Activated effector memory CD4-positive, alpha-beta T cell treated with anti-CD3 and anti-CD28 coated beads, Interleukin-2, amount 50 U/mL, for 16 hours (primary cell): ENCODE measurements around the gene HEXIM2.

ENCODE experiments used
- DNase-seq: peaks from one replicate; pipeline ENCODE4 v3.0.0-alpha.2; 2020

Gene HEXIM2

DNA sequence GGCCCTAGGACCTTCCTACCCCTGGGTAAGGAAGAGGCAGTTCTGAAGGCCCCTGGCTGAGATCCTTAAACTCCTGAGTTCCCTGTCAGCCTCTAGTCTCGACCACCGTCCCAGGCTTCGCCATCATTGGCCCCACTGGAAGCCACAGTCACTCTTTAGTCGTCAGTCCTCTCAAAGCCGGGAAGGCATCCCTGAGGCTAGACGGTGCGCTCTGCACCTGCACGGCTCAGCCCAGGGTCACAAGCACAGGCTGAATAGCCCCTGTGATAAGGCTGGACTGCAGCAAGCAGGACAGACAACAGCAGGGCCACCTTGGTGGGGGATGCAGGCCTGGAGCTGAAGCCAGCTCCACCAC, 16.7 kb upstream of the HEXIM2 start:
- no peak for DNase-seq

DNA sequence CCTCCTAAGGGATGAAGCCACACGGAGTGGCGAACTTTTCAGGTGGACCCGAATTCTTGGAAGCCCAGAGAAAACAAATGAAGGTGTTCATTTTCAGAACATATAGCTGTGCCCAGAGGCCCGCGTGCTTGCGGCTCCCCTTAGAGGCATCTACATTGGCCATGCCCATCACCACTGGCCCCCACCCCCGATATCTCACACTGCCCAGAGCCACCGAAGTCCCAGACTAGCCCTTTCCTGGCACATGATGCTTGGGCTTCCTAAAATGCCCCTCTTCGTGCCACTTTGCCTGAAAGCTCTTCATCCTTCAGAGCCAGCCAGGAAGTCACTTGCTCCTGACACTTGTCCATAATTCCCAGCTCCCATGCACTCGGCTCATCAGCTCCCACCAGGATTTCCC, 15.5 kb upstream of the HEXIM2 start:
- DNase-seq: peak; percentile 62

DNA sequence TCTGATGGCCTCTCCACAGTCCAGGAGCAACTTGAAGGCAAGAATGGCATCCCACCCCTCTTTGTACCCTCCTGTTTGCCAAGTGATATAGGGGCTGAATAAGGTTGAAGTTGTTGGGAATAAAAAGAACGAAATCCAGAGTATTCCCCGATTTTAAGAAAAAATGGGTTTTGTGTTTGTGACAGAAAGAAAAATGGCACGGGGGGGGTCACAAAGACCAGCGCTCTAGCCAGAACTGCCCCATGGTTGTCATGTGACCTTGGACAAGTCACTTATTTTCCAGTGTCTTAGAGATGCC, 15.1 kb upstream of the HEXIM2 start:
- no peak for DNase-seq

DNA sequence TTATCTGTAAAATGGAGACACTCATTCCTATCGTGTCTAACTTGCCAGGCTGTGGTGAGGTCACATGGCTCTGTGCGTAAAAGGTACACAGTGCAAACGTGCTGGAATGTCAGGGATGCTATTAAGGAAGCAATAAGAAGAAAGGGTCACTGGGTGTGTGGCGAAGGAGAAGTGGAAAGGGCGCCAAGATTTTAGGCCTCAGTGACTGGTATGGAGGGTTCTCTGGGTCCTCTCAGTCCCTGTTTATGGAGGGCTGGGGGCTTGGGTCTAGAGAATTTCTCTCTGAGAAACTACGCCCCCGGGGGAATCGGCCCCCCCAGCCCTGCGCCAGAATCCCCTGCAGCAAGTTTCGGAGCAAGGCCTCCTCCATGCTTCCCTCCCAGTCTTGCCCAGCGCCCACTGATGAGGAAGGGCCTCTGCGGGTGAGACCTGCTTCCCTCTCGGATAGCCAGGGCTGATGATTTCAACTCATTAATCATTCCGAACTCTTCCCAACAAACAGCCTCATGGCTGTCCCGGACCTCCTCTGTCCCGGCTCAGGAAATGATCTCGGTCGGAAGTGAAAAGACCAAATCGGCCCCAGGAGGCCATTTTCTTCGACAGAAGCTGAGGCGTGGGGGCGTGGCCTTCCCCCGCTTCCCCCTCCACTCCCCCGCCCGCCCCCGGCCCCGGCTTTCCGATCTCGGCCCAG, 14.6 kb upstream of the HEXIM2 start:
- DNase-seq: no peak

DNA sequence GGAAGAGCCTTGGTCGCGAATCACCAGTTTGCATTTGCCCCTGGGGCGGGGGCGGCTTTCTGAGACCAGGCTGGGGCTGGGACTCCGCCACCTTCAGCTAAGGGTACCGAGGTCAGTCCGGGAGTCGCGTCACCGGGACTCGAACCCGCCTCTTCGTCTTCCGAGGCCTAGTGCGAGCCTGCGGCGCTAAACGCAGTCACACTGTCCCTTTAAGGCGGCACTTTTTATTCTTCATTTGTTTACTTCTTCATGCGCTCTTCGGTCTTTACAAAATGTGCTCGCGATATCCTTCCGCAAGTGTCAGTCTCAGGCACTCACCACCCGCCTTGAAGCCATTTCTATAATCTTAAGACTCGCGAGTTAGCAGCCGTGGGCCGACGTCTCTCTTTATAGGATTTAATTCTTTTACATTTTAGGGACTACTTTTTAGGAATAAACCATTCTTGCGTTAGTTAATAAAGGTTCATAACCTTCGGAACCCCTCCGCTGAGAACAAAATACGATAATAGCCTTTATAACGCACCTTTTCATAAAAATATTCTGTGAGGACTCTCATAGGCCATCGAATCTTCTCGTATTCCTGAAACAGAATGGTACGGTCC, 14.0 kb upstream of the HEXIM2 start:
- DNase-seq: peak; percentile 90

DNA sequence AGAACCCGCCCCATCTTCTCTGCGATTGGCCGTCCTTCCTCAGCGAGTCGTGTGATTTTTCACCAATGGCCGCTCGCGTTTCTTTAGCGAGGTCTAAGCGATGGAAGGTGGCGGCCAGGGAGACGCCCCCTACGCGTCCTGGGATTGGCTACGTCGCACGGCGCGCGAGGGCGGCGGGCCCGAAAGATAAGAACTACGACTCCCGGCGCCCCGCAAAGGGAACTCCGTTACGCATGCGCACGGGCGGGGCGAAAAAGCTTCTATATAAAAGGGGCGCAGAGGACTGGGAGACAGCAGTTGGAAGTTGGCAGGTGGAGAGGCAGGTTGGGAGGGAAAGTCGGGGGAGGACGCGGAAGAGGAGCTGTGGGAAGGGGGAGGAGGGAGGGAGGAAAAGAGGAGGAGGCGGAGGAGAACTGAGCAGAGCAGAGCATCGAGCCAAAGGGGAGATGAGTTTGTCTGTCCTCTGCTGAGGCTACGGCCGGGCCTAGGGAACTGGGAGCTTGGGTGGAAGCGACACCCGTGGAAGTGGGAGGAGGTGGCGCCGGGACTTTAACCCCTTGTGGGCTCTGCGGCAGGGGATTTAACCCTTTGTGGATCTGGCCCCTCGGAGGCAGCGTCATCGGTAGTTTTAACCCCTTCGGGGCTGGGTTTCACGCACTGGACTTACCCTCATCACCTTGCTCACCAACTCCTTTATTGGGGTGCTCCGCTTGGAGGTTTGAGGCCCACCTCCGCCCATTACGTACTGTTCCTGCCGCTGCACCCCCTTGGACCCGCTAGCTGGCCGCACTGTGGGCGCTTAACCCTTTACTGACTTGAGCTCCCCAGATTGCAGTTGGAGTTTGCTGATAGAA, 13.3 kb upstream of the HEXIM2 start, which contains the start of gene HEXIM1:
Gene HEXIM1 (plus strand): TSS at position 293 of the 854 bp plus-strand sequence. CDS start 716 bp downstream, outside the sequence.
- peak; percentile 100 for DNase-seq

DNA sequence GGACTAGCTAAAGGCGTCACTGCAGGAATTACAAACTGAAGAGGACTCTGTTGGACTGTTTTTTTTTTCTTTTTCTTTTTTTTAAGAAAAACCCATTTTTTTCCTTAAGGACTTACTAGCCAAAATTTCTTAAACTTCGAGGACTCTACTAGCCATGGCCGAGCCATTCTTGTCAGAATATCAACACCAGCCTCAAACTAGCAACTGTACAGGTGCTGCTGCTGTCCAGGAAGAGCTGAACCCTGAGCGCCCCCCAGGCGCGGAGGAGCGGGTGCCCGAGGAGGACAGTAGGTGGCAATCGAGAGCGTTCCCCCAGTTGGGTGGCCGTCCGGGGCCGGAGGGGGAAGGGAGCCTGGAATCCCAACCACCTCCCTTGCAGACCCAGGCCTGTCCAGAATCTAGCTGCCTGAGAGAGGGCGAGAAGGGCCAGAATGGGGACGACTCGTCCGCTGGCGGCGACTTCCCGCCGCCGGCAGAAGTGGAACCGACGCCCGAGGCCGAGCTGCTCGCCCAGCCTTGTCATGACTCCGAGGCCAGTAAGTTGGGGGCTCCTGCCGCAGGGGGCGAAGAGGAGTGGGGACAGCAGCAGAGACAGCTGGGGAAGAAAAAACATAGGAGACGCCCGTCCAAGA, 12.5 kb upstream of the HEXIM2 start:
- peak; percentile 92 for DNase-seq

DNA sequence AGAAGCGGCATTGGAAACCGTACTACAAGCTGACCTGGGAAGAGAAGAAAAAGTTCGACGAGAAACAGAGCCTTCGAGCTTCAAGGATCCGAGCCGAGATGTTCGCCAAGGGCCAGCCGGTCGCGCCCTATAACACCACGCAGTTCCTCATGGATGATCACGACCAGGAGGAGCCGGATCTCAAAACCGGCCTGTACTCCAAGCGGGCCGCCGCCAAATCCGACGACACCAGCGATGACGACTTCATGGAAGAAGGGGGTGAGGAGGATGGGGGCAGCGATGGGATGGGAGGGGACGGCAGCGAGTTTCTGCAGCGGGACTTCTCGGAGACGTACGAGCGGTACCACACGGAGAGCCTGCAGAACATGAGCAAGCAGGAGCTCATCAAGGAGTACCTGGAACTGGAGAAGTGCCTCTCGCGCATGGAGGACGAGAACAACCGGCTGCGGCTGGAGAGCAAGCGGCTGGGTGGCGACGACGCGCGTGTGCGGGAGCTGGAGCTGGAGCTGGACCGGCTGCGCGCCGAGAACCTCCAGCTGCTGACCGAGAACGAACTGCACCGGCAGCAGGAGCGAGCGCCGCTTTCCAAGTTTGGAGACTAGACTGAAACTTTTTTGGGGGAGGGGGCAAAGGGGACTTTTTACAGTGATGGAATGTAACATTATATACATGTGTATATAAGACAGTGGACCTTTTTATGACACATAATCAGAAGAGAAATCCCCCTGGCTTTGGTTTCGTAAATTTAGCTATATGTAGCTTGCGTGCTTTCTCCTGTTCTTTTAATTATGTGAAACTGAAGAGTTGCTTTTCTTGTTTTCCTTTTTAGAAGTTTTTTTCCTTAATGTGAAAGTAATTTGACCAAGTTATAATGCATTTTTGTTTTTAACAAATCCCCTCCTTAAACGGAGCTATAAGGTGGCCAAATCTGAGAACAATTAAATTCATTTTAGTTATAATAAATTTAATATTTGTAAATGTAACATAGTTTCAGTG, 11.7 kb upstream of the HEXIM2 start:
- peak; percentile 79 for DNase-seq

DNA sequence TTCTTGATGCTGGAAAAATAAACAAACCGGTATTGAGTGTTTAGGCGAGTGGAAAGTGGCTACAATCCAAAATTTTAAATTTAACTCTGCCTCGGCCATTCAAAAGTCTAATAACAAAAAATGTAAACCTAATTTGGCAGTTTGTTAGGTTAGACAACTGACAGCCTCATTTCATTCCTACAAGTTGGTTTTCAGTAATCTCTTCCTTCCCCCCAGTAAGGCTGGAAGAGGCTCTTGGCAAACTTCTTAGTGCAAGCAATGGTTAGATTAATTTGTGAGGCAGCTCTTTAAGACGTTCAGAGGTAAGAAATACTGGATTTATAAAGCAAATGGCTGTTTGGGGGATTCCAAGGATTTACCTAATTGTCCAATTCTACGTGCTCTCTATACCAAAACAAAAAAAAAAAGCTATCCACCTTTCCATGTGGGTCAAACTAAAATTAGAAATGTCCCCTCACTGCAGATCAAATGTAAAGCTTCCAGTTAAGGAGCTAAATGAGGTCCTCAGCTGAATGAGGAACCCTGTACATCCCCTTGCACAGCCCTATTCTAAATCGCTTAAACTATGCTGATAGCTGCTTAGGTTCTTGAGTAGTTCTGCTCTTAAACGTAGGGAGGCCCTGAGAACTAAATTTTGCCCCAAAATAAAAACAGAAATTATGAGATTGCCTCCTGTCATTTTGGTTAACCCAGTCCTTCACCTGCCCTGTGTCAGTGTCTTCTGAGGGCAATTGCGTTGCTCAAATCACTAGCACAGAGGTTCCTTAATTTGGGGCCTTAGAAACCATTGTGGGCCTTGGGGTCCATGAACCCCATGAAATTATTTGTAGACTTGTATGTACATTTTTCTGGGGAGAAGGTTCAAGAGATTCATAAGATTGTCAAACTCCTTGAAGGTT, 10.5 kb upstream of the HEXIM2 start:
- no peak for DNase-seq

DNA sequence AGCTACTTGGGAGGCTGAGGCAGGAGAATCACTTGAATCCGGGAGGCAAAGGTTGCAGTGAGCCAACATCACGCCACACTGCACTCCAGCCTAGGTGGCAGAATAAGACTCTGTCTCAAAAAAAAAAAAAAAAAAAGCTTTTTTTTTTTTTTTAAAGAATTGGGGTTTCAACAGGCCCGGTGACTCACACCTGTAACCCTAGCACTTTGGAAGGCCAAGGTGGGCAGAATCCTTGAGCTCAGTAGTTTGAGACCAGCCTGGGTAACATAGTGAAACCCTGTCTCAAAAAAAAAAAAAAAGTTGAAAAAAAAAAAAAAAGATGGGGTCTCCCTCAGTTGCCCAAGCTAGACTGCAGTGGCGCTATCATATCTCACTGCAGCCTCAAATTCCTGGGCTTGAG, 6.6 kb upstream of the HEXIM2 start:
- DNase-seq: no peak

DNA sequence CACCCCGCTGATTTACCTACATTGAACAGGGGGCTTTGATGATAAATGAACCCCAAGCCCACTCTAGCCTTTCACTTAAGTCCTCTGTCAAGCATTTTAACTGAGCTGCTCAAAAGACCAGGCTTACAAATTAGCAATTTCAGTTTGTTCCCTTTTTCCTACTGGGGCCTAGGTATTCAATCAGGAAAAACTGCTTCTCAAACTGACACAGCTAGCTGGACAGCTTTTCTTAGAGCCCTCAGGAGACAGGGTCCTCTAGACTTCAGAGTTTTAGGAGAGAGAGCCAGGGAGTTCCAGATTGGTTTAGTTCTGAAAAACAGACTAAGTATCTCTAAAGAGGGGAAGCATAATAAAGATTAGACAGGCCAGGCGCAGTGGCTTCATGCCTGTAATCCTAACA, 6.2 kb upstream of the HEXIM2 start:
- DNase-seq: no peak

DNA sequence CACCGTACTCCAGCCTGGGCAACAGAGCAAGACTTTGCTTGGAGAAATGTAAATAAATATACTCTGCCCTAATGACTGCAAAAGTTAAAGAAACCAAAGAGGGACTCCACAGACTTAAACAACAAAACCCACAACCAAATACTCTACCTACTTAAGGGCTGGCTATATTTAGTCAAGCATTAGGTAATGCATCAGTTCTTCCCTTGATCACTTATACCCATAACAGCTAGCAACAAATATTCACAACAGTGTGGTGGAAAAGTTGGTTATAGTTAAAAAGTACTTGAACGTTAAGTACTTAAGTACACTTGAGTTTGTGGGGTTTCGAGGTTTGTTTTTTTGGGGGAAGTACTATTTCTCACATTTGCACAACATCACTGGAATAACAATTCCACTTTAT, 5.4 kb upstream of the HEXIM2 start:
- no peak for DNase-seq

DNA sequence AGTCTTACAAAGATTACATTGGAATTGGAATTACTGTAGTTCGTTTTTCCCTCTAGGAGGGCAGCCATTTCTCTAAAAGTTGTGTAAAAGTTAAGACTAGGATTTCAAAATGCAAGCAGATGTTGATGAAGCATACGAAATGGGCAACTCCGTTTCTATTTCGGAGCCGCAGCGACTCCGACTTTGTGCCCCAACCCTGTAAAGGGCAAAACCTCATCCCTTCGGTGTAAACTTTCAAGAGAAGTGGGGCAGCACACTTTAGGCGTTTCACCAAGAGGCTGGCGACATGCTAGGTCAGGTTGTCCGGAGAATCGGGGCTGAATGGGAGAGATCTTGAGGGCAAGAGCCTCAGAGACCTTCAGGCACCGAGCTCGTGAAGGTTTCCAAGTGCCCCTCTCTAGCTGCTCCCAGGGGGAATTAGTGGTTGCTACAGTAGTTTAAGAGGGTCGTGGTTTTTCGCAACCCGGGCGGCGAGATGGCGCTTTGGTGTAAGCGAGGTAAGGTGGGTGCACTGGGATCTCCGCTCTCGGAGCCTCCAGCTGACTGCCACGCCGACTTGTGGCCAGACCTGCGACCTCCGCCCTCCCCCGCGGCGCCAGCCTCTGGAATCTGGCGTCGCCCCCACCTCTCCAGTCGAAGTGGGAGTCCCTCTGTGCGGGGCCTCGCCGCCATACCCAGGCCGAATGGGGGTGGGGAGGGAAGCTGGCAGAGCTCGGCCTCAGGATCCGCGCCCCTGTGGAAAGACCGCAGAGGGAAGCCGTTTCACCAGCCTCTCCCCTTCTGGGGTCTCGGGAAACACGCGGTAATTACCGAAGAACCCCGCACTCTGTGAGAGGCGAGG, 1.0 kb upstream of the HEXIM2 start:
- peak; percentile 89 for DNase-seq

DNA sequence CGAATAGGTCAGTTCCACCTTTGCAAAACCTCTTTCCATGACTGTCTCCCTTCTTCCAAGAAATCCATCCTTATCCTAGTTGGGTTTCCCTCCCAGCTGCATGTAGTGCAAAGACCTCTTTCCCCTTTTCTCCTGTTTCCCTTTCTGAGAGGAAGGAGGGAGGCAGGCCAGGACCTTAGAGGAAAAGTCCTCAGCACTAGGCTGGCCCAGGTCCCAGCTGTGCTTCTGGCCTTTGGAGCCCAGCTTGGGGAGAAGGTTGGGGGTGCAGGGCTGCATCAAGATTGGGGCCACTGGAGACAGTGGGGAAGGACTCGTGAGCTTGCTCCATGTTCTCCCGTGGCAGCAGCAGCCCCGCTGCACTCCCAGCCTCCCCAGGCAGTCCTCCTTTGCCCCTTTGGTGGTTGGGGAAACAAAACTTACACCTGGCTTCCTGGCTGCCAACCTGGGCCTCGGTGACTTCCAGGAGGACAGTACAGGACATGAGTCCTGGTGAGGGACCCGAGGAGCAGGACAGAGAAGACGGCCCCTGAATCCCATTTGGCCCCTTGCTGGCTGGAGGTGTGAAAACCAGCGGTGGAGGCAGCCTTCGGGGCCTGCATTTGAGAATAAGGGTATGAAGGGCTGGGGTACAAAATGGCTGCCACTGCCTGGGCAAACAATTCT, 481 bp downstream of the HEXIM2 start:
- DNase-seq: no peak

DNA sequence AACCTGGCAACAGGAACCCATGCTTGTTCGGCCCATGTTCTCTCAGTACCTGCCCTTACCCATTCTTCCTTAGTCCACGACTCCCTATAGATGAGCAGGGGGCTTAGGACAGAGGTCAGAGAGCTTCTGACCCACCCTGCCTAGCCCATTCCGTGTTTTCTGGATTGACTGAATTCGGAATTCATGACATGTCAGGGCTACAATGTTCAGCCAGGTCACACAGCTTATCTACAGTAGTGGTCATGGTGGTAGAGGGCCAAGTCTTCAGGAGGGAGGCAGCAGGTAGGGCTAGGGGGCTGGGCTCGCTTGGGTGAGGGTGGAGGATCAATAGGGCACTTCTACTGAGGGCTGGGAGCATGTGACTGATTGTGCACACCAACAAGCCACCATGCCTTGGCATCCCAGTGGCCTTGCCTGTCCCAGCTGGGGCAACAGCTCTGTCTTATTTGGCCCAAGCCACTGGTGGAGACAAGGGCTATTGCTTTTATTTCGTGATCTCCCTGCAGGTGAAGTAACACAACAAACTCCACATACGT, 3.1 kb downstream of the HEXIM2 start:
- no peak for DNase-seq

DNA sequence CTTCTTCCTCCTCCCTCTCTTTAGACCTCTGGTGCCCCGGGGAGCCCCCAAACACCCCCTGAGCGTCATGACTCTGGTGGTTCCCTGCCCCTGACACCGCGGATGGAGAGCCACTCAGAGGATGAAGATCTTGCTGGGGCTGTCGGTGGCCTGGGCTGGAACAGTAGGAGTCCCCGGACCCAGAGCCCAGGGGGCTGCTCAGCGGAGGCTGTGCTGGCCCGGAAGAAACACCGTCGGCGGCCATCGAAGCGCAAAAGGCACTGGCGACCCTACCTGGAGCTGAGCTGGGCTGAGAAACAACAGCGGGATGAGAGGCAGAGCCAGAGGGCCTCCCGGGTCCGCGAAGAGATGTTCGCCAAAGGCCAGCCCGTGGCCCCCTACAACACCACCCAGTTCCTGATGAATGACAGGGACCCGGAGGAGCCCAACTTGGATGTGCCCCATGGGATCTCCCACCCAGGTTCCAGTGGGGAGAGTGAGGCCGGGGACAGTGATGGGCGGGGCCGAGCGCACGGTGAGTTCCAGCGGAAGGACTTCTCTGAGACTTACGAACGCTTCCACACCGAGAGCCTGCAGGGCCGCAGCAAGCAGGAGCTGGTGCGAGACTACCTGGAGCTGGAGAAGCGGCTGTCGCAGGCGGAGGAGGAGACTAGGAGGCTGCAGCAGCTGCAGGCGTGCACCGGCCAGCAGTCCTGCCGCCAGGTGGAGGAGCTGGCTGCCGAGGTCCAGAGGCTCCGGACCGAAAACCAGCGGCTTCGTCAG, 7.5 kb downstream of the HEXIM2 start:
- no peak for DNase-seq

DNA sequence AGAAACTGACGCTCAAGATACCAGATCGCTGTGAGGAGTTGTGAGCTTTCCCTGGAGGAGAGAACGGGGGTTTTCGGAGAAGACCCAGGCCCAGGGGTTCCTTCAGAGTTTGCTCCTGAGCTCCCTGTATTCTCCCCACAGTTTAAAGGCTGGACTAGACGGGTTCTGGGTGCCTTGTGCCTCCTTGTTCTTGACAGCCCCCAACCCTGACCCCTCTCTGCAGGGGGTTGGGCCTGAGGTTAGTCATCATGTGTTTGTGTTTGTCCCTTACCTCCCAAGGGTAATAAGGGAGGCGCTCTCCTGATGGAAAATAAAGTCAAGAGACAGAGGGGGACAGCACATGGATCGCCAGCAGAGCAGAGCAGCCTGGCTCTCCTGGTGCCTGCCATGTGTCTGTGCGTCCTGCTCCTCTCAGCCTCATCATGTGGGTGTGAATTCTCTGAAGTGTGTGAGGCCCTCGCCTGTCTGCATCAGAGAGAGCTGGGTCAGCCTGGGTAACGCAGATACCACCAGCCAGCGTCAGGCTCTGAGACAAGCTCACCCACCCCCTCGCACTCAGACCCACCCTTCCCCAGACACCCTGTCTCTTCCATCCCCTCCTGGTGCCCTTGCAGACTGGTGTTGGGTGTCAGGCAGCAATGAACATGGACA, 8.7 kb downstream of the HEXIM2 start:
- no peak for DNase-seq

DNA sequence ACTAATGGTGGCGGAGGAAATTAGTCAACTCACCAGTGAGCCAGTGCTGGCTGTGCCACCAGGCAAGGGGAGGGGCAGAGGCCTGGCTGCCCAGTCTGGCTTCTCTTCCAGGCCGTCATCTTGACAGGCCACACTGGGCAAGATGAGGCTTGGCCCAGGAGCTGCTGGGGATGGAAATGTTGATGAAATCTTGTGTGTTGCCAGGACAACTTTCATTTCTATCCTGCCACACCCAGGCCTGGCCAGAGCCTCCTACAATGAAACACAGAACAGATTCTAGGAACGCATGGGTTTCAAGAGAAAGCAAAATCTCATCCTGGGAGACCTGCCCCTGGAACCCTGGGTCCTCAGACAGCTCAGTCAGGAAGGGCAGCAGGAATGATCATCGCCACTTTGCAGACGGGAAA, 9.3 kb downstream of the HEXIM2 start:
- no peak for DNase-seq
